Large intestine (tissue), 3 donors: ENCODE results near the gene PBXIP1. TPM values are rescaled to one million over a fixed set of nuclear protein-coding genes. Genes with fewer than 3 reads are reported as not detected.
"Not testable (repeated sequence)": the region's sequence is repeated elsewhere in the genome, so short reads cannot be mapped to it uniquely, and the experiment has no call there.

Source experiments
- DNase-seq, 2 donors: peaks; one replicate each; pipeline versions ENCODE4 v3.0.0 to v3.0.0-alpha.2; 2013
- H3K27ac ChIP-seq: one replicate; pipeline ENCODE4 v1.5.1; 2013; ENCODE audit warnings: low read length
- H3K27me3 ChIP-seq: 2 replicates; pipeline ENCODE4 v1.6.1; 2013; ENCODE audit warnings: low read length; ENCODE audit not compliant: control insufficient read depth, insufficient read depth
- H3K36me3 ChIP-seq: 2 replicates; pipeline ENCODE4 v1.6.1; 2013; ENCODE audit warnings: low read length; ENCODE audit not compliant: control insufficient read depth, insufficient read depth
- H3K4me1 ChIP-seq: one replicate; pipeline ENCODE4 v1.6.1; 2013; ENCODE audit warnings: low read length; ENCODE audit not compliant: control insufficient read depth, insufficient read depth
- H3K4me3 ChIP-seq: one replicate; pipeline ENCODE4 v1.5.1; 2013; ENCODE audit warnings: low read length
- H3K9me3 ChIP-seq: one replicate; pipeline ENCODE4 v1.6.1; 2013; ENCODE audit warnings: mild to moderate bottlenecking, low read depth, low read length, moderate library complexity; ENCODE audit not compliant: control insufficient read depth
- WGBS: methylation state at CpG from one replicate; pipeline ENCODE4 v1.1.5; 2013; ENCODE audit warnings: low lambda C conversion rate; ENCODE audit not compliant: insufficient coverage; 5-methylcytosine and 5-hydroxymethylcytosine counted together
- polyA plus RNA-seq: library from polyadenylated mRNA; unstranded; fragments of 120-200 nt; gene quantifications from one replicate; pipeline ENCODE4 v1.2.1, GENCODE V29; 2013

PBXIP1 gene
- polyA plus RNA-seq, 1 donor = 78.8 TPM

- peaks cover 24% of the 10 kb centered on the region for H3K36me3 ChIP-seq
These were observed 37.8 kb upstream of the PBXIP1 start, which contains the start of gene LENEP for GRCh38 chr1:154993572-154994268. Gene LENEP (plus strand): TSS chr1:154993586. CDS start chr1:154993608, 22 bp downstream.

GRCh38 chr1:154992721-154993571, 37.0 kb upstream of the PBXIP1 start:
- WGBS = no CpG with 5 or more reads among the region's 14 CpGs
- peak in 1 of 2 donors; percentile 30 for DNase-seq

More at GRCh38 chr1:154993572-154994268, 37.8 kb upstream of the PBXIP1 start, which contains the start of gene LENEP:
- Histone ChIP-seq H3K27ac (no peak within 1 kb of the TSS), H3K4me3 (no peak within 1 kb of the TSS), H3K9me3 (no peaks in the 10 kb centered on the region), H3K27me3 (no peaks in the 10 kb centered on the region), H3K4me1 (peaks cover 11% of the 10 kb centered on the region)
- DNase-seq = no peak
- no CpG with 5 or more reads among the region's 8 CpGs for WGBS

GRCh38 chr1:154990276-154990675, 34.4 kb upstream of the PBXIP1 start:
- peaks cover 12% of the 10 kb centered on the region for H3K4me1 ChIP-seq
- no peak overlapping the region for H3K4me3 ChIP-seq
- H3K27me3 ChIP-seq = no peaks in the 10 kb centered on the region
- WGBS = no CpG with 5 or more reads among the region's 8 CpGs
- no peaks in the 10 kb centered on the region for H3K9me3 ChIP-seq
- no peak for DNase-seq
- peaks cover 43% of the 10 kb centered on the region for H3K36me3 ChIP-seq
- H3K27ac ChIP-seq = no peak overlapping the region

More at GRCh38 chr1:154992721-154993571, 37.0 kb upstream of the PBXIP1 start:
- Histone ChIP-seq H3K27ac (no peak overlapping the region), H3K4me1 (peaks cover 12% of the 10 kb centered on the region), H3K27me3 (no peaks in the 10 kb centered on the region), H3K4me3 (no peak overlapping the region), H3K9me3 (no peaks in the 10 kb centered on the region), H3K36me3 (peaks cover 32% of the 10 kb centered on the region)

- H3K4me3 ChIP-seq = no peak overlapping the region
- H3K27ac ChIP-seq = no peak overlapping the region
- DNase-seq = peak in 1 of 2 donors; percentile 45
- peaks cover 43% of the 10 kb centered on the region for H3K36me3 ChIP-seq
- no peaks in the 10 kb centered on the region for H3K9me3 ChIP-seq
- WGBS = no CpG with 5 or more reads among the region's 3 CpGs
- H3K27me3 ChIP-seq = no peaks in the 10 kb centered on the region
- H3K4me1 ChIP-seq = peaks cover 12% of the 10 kb centered on the region
These were observed 33.4 kb upstream of the PBXIP1 start for GRCh38 chr1:154989195-154989860.

- Histone ChIP-seq H3K4me1 (peaks cover 12% of the 10 kb centered on the region), H3K27ac (no peak overlapping the region), H3K4me3 (no peak overlapping the region), H3K27me3 (no peaks in the 10 kb centered on the region), H3K9me3 (no peaks in the 10 kb centered on the region), H3K36me3 (peaks cover 43% of the 10 kb centered on the region)
- DNase-seq = no peak
- WGBS = no CpG with 5 or more reads among the region's 17 CpGs
These were observed 32.4 kb upstream of the PBXIP1 start for GRCh38 chr1:154988058-154988954.

GRCh38 chr1:154987326-154987725, 31.4 kb upstream of the PBXIP1 start:
- no CpG with 5 or more reads among the region's 6 CpGs for WGBS
- peaks cover 38% of the 10 kb centered on the region for H3K36me3 ChIP-seq

GRCh38 chr1:154986736-154987135, 30.8 kb upstream of the PBXIP1 start:
- DNase-seq, H3K4me3 ChIP-seq, H3K27me3 ChIP-seq, H3K27ac ChIP-seq, H3K9me3 ChIP-seq: not testable (repeated sequence)
- Histone ChIP-seq H3K36me3 (peaks cover 38% of the 10 kb centered on the region), H3K4me1 (peaks cover 17% of the 10 kb centered on the region)
- WGBS = no CpG with 5 or more reads among the region's 4 CpGs

More at GRCh38 chr1:154987326-154987725, 31.4 kb upstream of the PBXIP1 start:
- Histone ChIP-seq H3K27me3 (no peaks in the 10 kb centered on the region), H3K4me3 (no peak overlapping the region), H3K9me3 (no peaks in the 10 kb centered on the region), H3K4me1 (peaks cover 16% of the 10 kb centered on the region), H3K27ac (no peak overlapping the region)
- DNase-seq = no peak

GRCh38 chr1:154983776-154984466, 28.0 kb upstream of the PBXIP1 start:
- Histone ChIP-seq H3K4me1 (peaks cover 8% of the 10 kb centered on the region), H3K36me3 (peaks cover 26% of the 10 kb centered on the region), H3K4me3 (peak overlapping the region; percentile 86), H3K9me3 (no peaks in the 10 kb centered on the region), H3K27ac (peak overlapping the region; percentile 46), H3K27me3 (no peaks in the 10 kb centered on the region)
- DNase-seq = peak in 1 of 2 donors; percentile 28
- WGBS = no CpG with 5 or more reads among the region's 17 CpGs
